SU-DHL-6 (cell line): ENCODE data around the gene RGS11.

Experiments
- EZH2phosphoT487 ChIP-seq: fragments of 200-600 bp; sonication (generic), shearing (Covaris generic); conservative IDR thresholded peaks from 2 replicates; pipeline ENCODE4 v1.6.1; 2018; ENCODE audit warnings: mild to moderate bottlenecking, antibody characterized with exemption, low read length, moderate library complexity, mixed read lengths
- TF ChIP-seq, protein P1 (sequence below): fragments of 200-600 bp; sonication (generic); IDR thresholded peaks from one replicate; pipeline ENCODE4 v1.5.1; 2017; ENCODE audit warnings: antibody characterized with exemption, mild to moderate bottlenecking, low read length, moderate library complexity; ENCODE audit not compliant: insufficient read depth, poor library complexity, severe bottlenecking

GRCh38 chr16:279531-279930 is 3.8 kb upstream of the RGS11 start:
- TF ChIP-seq, protein P1, sequence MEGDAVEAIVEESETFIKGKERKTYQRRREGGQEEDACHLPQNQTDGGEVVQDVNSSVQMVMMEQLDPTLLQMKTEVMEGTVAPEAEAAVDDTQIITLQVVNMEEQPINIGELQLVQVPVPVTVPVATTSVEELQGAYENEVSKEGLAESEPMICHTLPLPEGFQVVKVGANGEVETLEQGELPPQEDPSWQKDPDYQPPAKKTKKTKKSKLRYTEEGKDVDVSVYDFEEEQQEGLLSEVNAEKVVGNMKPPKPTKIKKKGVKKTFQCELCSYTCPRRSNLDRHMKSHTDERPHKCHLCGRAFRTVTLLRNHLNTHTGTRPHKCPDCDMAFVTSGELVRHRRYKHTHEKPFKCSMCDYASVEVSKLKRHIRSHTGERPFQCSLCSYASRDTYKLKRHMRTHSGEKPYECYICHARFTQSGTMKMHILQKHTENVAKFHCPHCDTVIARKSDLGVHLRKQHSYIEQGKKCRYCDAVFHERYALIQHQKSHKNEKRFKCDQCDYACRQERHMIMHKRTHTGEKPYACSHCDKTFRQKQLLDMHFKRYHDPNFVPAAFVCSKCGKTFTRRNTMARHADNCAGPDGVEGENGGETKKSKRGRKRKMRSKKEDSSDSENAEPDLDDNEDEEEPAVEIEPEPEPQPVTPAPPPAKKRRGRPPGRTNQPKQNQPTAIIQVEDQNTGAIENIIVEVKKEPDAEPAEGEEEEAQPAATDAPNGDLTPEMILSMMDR = no peak
- TF ChIP-seq EZH2phosphoT487 = no peak
